Esophagus muscularis mucosa (tissue), 4 donors: ENCODE results near the gene SPCS2.

ENCODE experiments used
- CTCF ChIP-seq, 3 experiments: fragments of 200-600 bp in 2 of 3; fragments of 450-650 bp in 1 of 3; sonication (generic) in 2 of 3; IDR thresholded peaks; one replicate each; pipeline ENCODE4 v1.5.1; 2017 to 2019; ENCODE audit warnings: antibody characterized with exemption in 3 of 3, mild to moderate bottlenecking in 2 of 3, moderate library complexity in 1 of 3
- EP300 ChIP-seq: sonication (generic); formaldehyde crosslinking; IDR thresholded peaks from one replicate; pipeline ENCODE4 v1.6.1; 2017; ENCODE audit warnings: antibody characterized with exemption
- POLR2AphosphoS5 ChIP-seq, 2 donors: sonication (generic); formaldehyde crosslinking; IDR thresholded peaks; one replicate each; pipeline ENCODE4 v1.6.1; 2017; ENCODE audit warnings: antibody characterized with exemption in 2 of 2

GRCh38 chr11:74953451-74953850, 4.4 kb downstream of the SPCS2 start:
- TF ChIP-seq CTCF (IDR thresholded peaks at IDR 0.05) (no peak), POLR2AphosphoS5 (IDR thresholded peaks at IDR 0.05) (no peak), EP300 (no peak)
